ENCODE measurements around the gene NBEA.

Gene NBEA

GRCh38 chr13:35292329-35292728, 350.3 kb downstream of the NBEA start:
- no peak for DNase-seq

GRCh38 chr13:35293579-35294226, 351.6 kb downstream of the NBEA start:
- DNase-seq: no peak

GRCh38 chr13:35309706-35310105, 367.6 kb downstream of the NBEA start:
- no peak for DNase-seq

GRCh38 chr13:35332134-35332533, 390.1 kb downstream of the NBEA start:
- DNase-seq: no peak

GRCh38 chr13:35333157-35333556, 391.1 kb downstream of the NBEA start:
- no peak for DNase-seq

GRCh38 chr13:35342440-35342839, 400.4 kb downstream of the NBEA start:
- no peak for DNase-seq

GRCh38 chr13:35343417-35343816, 401.3 kb downstream of the NBEA start:
- DNase-seq: no peak

GRCh38 chr13:35345992-35346391, 403.9 kb downstream of the NBEA start:
- no peak for DNase-seq

GRCh38 chr13:35346494-35346893, 404.4 kb downstream of the NBEA start:
- DNase-seq: no peak

GRCh38 chr13:35347679-35348205, 405.7 kb downstream of the NBEA start:
- DNase-seq: no peak

GRCh38 chr13:35349052-35349451, 407.0 kb downstream of the NBEA start:
- DNase-seq: no peak

GRCh38 chr13:35349673-35350278, 407.7 kb downstream of the NBEA start:
- no peak for DNase-seq

GRCh38 chr13:35354285-35354684, 412.2 kb downstream of the NBEA start:
- no peak for DNase-seq

- DNase-seq: no peak
Observed at GRCh38 chr13:35354882-35355281, 412.8 kb downstream of the NBEA start.

- no peak for DNase-seq
Observed at GRCh38 chr13:35356572-35356971, 414.5 kb downstream of the NBEA start.

GRCh38 chr13:35365883-35366282, 423.8 kb downstream of the NBEA start:
- DNase-seq: no peak

- no peak for DNase-seq
Observed at GRCh38 chr13:35367586-35367985, 425.5 kb downstream of the NBEA start.

- no peak for DNase-seq
Observed at GRCh38 chr13:35378939-35379338, 436.9 kb downstream of the NBEA start.

- DNase-seq: no peak
Observed at GRCh38 chr13:35379663-35380062, 437.6 kb downstream of the NBEA start.

GRCh38 chr13:35387682-35388250, 445.7 kb downstream of the NBEA start:
- DNase-seq: no peak

GRCh38 chr13:35388441-35389355, 446.6 kb downstream of the NBEA start:
- no peak for DNase-seq

- DNase-seq: no peak
Observed at GRCh38 chr13:35389535-35389934, 447.5 kb downstream of the NBEA start.

GRCh38 chr13:35392768-35393167, 450.7 kb downstream of the NBEA start:
- DNase-seq: no peak

All from NCI-H1105 (cell line).